ENCODE data around the gene REC114.

- TF ChIP-seq CTCF (IDR thresholded peaks at IDR 0.05) (no peak), POLR2A (IDR thresholded peaks at IDR 0.05) (no peak)
Measured at GRCh38 chr15:73438651-73439050, 4.3 kb upstream of the REC114 start.

All from uterus (tissue), 2 donors.